GM12891 (cell line): ENCODE measurements around the gene ANKLE2.

Source experiments
- PAX5 ChIP-seq: IDR thresholded peaks from 2 replicates; pipeline ENCODE4 v1.6.1; 2011; ENCODE audit warnings: low read length, moderate library complexity, mild to moderate bottlenecking; ENCODE audit not compliant: insufficient read depth, severe bottlenecking
- POLR2A ChIP-seq: IDR thresholded peaks from 2 replicates; pipeline ENCODE4 v1.6.1; 2011; ENCODE audit warnings: low read depth, low read length, control low read depth
- POLR2AphosphoS5 ChIP-seq: IDR thresholded peaks from 2 replicates; pipeline ENCODE4 v1.6.1; 2011; ENCODE audit warnings: low read depth, low read length, control low read depth
- POU2F2 ChIP-seq: IDR thresholded peaks from 2 replicates; pipeline ENCODE4 v1.6.1; 2011; ENCODE audit warnings: low read depth, mild to moderate bottlenecking, control low read depth, low read length, moderate library complexity
- SPI1 ChIP-seq: IDR thresholded peaks from 2 replicates; pipeline ENCODE4 v1.6.1; 2011; ENCODE audit warnings: low read depth, low read length, control low read depth
- TAF1 ChIP-seq: IDR thresholded peaks from 2 replicates; pipeline ENCODE4 v1.6.1; 2011; ENCODE audit warnings: low read depth, low read length, control low read depth

- no peak for TF ChIP-seq POLR2A
- TF ChIP-seq SPI1: no peak
- no peak for TF ChIP-seq POLR2AphosphoS5
- no peak for TF ChIP-seq POU2F2
- TF ChIP-seq TAF1: no peak
- no peak for TF ChIP-seq PAX5
Observed at GRCh38 chr12:132715874-132716273, 45.8 kb downstream of the ANKLE2 start.
